Neural crest cell (in vitro differentiated cells): ENCODE data around the gene GRM1. TPM values are rescaled to one million over a fixed set of nuclear protein-coding genes. Genes with fewer than 3 reads are reported as not detected.

ENCODE experiments used
- DNase-seq: peaks from one replicate; pipeline ENCODE4 v3.0.0; 2021; ENCODE audit warnings: low read depth, mixed read lengths, low spot score
- H3K27ac Mint-ChIP-seq: one replicate; pipeline ENCODE4 v1.8.0; 2021; ENCODE audit warnings: mild to moderate bottlenecking, mixed read lengths; ENCODE audit not compliant: unreplicated experiment
- H3K27me3 Mint-ChIP-seq: 2 replicates; pipeline ENCODE4 v1.8.0; 2021; ENCODE audit warnings: low read depth, mild to moderate bottlenecking, mixed read lengths
- H3K36me3 Mint-ChIP-seq: 2 replicates; pipeline ENCODE4 v1.8.0; 2021; ENCODE audit warnings: low read depth, mild to moderate bottlenecking, mixed read lengths
- H3K4me1 Mint-ChIP-seq: 2 replicates; pipeline ENCODE4 v1.8.0; 2021; ENCODE audit warnings: mixed read lengths
- H3K4me3 Mint-ChIP-seq: one replicate; pipeline ENCODE4 v1.8.0; 2021; ENCODE audit warnings: mild to moderate bottlenecking, mixed read lengths
- H3K9me3 Mint-ChIP-seq: 2 replicates; pipeline ENCODE4 v1.8.0; 2021; ENCODE audit warnings: mixed read lengths
- long read RNA-seq: library from polyadenylated mRNA; unstranded; transcript quantifications from one replicate; pipeline ENCODE4 v2.0.0, GENCODE V29; 2020
- total RNA-seq: library from RNA; stranded (reverse); gene quantifications from 2 replicates; pipeline ENCODE4 v1.2.1, GENCODE V29; 2021
- TF ChIP-seq, protein P1 (sequence below): fragments of 200-600 bp; sonication (generic); conservative IDR thresholded peaks from 2 replicates; pipeline ENCODE4 v1.5.0; 2021; ENCODE audit warnings: antibody characterized with exemption, mild to moderate bottlenecking

Gene GRM1
- 0.20 and 0.63 TPM in 2 replicates for total RNA-seq
- long read RNA-seq, result 0 reads

DNA sequence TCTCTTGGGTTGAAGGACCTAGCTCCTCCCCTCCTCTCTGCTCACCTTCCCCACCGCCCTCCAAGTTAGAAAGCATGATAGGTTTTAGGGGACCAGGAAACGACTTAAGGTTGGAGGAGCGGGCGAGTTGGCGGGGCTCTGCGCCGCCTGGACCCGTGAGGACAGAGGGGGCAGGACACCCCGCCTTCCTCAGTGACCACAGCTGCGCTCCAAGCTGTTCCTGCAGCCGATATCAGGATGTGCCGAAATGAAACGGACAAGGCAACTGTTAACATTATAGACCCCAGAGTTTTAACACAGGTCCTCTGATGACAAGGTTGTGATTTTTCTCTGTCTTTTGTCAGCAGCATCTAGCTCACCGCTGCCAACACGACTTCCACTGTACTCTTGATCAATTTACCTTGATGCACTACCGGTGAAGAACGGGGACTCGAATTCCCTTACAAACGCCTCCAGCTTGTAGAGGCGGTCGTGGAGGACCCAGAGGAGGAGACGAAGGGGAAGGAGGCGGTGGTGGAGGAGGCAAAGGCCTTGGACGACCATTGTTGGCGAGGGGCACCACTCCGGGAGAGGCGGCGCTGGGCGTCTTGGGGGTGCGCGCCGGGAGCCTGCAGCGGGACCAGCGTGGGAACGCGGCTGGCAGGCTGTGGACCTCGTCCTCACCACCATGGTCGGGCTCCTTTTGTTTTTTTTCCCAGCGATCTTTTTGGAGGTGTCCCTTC lies at the start of gene GRM1:
Gene GRM1 (plus strand): TSS at position 212 of the 722 bp plus-strand sequence. CDS start 456 bp downstream, at position 668.
- no peaks in the 10 kb centered on the region for H3K4me1 Mint-ChIP-seq
- peaks cover 80% of the 10 kb centered on the region for H3K27me3 Mint-ChIP-seq
- H3K4me3 Mint-ChIP-seq, result peak within 1 kb of the TSS; percentile 51
- no peaks in the 10 kb centered on the region for H3K36me3 Mint-ChIP-seq
- DNase-seq, result no peak
- no peak within 1 kb of the TSS for H3K27ac Mint-ChIP-seq
- no peaks in the 10 kb centered on the region for H3K9me3 Mint-ChIP-seq
- TF ChIP-seq, protein P1, sequence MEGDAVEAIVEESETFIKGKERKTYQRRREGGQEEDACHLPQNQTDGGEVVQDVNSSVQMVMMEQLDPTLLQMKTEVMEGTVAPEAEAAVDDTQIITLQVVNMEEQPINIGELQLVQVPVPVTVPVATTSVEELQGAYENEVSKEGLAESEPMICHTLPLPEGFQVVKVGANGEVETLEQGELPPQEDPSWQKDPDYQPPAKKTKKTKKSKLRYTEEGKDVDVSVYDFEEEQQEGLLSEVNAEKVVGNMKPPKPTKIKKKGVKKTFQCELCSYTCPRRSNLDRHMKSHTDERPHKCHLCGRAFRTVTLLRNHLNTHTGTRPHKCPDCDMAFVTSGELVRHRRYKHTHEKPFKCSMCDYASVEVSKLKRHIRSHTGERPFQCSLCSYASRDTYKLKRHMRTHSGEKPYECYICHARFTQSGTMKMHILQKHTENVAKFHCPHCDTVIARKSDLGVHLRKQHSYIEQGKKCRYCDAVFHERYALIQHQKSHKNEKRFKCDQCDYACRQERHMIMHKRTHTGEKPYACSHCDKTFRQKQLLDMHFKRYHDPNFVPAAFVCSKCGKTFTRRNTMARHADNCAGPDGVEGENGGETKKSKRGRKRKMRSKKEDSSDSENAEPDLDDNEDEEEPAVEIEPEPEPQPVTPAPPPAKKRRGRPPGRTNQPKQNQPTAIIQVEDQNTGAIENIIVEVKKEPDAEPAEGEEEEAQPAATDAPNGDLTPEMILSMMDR, result no peak

DNA sequence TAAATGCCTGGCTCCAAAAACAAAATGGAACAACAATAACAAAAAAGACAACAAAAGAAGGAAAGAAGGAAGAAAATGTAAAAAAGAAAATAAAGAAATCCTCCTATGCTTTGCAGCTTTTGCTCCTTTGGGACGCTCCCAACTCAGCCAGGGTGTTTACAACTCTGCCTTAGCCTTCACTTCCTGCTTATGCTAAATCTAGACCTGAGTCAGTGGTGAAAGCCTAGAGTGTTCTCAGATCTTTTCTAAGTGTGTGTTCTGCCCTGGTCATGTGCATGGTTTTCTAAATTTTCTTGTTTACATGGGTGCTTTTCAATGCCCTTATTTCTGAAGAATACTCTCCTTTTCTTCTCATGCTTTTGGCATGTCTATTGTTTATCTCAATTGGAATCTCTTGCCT lies 19.5 kb upstream of the GRM1 start:
- Mint-ChIP-seq H3K27ac (no peak overlapping the region), H3K27me3 (no peaks in the 10 kb centered on the region), H3K36me3 (peaks cover 2% of the 10 kb centered on the region), H3K4me1 (no peaks in the 10 kb centered on the region), H3K9me3 (peaks cover 7% of the 10 kb centered on the region), H3K4me3 (no peak overlapping the region)
- no peak for DNase-seq
- TF ChIP-seq, protein P1, result no peak

DNA sequence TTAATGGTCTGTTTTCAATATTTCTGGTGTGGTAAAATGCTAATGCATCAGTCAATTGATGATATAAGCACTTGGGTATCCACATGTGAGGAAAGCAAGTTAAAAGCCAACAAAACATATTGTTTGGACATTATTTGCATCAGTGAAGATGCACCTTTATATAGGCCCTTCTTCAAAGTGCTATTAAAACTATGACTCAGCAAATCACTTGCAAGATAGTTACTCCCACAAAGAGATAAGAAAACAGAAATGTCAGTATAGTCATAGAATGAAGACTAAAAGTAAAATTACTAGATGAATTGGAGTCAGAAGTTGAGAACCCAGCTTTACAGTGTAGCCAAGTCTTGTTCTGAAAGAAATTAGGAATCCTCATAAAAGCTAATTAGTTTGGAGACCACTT lies 14.6 kb upstream of the GRM1 start:
- peaks cover 2% of the 10 kb centered on the region for H3K36me3 Mint-ChIP-seq
- no peak for DNase-seq
- no peak overlapping the region for H3K4me3 Mint-ChIP-seq
- peaks cover 5% of the 10 kb centered on the region for H3K9me3 Mint-ChIP-seq
- H3K4me1 Mint-ChIP-seq, result no peaks in the 10 kb centered on the region
- TF ChIP-seq, protein P1, result no peak
- H3K27me3 Mint-ChIP-seq, result peaks cover 4% of the 10 kb centered on the region
- H3K27ac Mint-ChIP-seq, result no peak overlapping the region

DNA sequence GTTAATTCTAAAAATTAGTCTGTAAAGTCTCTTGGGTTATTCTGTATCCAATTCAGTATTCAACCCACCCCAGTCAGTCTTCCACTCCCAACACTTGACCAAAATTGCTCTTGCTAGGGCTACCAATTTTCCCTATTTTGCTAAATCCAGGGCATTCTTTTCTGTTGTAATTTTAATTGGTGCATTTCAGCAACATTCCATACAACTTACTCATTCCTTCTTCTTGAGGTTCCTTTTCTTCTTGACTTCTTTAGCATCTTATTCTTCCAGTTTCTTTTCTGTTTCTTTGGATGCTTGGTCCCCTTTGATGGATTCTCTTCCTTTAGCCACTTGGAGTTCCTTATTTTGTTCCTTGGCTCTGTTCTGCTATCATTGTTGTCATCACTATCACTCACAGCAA lies 11.2 kb upstream of the GRM1 start:
- no peak for DNase-seq
- TF ChIP-seq, protein P1, result no peak
- Mint-ChIP-seq H3K27ac (no peak overlapping the region), H3K36me3 (no peaks in the 10 kb centered on the region), H3K4me3 (no peak overlapping the region), H3K9me3 (no peaks in the 10 kb centered on the region), H3K4me1 (no peaks in the 10 kb centered on the region), H3K27me3 (peaks cover 11% of the 10 kb centered on the region)

DNA sequence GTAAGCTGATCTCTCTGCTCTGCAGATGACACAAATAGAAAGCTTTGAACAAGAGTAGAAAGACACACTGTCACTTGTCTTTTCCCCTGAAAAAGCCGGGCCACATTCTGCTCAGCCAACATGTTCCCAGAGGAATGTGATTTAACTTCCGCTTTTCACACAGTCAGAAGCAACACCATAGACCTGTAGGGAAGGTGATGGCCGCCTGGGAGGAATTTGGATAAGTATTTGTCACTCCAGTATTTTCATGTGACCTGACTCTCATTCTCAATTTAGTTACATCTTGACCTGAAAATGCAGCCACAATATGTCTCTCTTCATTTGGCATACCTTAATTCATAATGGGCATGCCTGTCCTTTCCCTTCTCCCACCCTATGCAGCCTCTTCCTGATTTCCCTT lies 2.0 kb upstream of the GRM1 start:
- H3K27me3 Mint-ChIP-seq, result peaks cover 77% of the 10 kb centered on the region

More for the DNA sequence above, 2.0 kb upstream of the GRM1 start:
- no peak overlapping the region for H3K4me3 Mint-ChIP-seq
- no peak for DNase-seq
- no peaks in the 10 kb centered on the region for H3K4me1 Mint-ChIP-seq
- no peak overlapping the region for H3K27ac Mint-ChIP-seq
- H3K9me3 Mint-ChIP-seq, result no peaks in the 10 kb centered on the region
- TF ChIP-seq, protein P1, result no peak
- H3K36me3 Mint-ChIP-seq, result no peaks in the 10 kb centered on the region
